ELR (cell line): ENCODE results near the gene LARP4B.
A peak's percentile ranks its signal among the peaks of the same experiment; 100 is the strongest.

Experiments
- DNase-seq: peaks from one replicate; pipeline ENCODE4 v3.0.0-alpha.2; 2015; ENCODE audit warnings: low read depth

Gene LARP4B

DNA sequence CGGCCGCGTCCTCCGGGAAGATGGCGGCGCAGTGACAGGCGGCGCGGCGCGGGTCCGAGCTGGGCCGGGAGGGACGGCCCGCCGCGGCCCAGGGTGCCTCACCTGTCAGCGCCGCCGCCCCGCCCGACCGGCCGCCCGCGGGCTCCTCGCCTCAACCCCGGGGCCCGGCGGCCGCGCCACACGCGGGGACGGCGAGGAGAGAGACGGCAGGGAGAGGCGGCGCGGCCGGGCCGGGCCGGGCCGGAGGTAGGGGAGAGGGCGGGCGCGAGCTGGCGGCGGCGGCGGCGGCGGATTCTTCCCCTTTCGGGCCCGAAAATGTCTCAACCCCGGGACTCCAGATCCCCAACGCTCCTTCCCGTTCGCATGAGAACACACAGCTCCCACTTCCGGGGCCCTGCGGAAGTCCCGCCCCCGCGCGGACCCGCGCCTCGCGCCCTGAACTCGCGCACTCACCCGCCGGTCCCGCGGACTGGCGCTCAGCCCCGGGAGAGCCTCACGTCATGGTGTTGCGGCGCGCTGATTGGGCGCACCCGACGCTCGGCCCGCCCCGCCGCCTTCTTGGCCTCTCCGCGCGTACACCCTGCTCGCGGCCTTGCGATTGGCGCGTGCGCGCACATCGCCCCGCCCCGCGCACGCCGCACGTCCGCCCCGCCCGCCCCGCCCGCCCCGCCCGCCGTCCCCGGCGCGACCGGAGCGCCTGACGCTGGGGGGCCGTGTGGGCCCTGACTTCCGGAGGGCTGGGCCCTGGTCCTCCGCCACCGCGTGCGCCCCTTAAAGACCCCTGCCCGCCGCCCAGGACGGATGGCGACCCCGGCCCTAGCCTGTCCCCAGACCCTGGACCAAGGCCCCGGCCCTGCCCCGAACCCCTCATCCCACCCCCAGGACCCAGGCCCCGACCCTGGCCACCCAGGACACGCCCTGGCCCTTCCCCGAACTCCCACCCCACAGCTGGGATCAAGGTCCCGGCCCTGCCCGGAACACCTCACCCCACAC lies at the start of gene LARP4B:
Gene LARP4B, minus strand, starts transcription at position 380 of the 993 bp plus-strand sequence. CDS start 45,984 bp downstream, outside the sequence.
- peak; percentile 97 for DNase-seq

DNA sequence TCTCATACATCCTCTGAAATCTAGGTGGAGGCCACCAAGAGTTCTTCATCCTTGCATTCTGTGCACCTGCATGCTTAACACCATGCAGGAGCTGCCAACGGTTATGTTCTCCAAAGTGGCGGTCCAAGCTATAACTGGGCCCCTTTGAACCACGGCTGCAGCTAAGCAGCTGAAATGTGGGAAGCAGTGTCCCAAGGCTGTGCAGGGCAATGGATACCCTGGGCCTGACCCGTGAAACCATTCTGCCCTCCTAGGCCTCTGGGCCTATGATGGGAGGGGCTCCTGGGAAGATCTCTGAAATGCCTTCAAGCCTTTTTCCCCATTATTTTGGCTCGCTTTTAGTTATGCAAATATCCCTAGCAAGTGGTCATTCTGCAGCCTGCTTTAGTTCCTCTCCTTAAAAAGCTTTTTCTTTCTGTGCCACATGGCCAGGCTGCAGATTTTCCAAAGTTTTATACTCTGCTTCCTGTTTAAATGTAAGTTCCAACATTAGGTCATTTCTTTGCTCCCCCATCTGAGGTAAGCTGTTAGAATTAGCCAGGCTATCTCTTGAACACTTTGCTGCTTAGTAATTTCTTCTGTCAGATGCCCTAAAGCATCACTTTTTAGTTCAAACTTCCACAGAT lies 49.1 kb upstream of the LARP4B start:
- DNase-seq, result no peak

DNA sequence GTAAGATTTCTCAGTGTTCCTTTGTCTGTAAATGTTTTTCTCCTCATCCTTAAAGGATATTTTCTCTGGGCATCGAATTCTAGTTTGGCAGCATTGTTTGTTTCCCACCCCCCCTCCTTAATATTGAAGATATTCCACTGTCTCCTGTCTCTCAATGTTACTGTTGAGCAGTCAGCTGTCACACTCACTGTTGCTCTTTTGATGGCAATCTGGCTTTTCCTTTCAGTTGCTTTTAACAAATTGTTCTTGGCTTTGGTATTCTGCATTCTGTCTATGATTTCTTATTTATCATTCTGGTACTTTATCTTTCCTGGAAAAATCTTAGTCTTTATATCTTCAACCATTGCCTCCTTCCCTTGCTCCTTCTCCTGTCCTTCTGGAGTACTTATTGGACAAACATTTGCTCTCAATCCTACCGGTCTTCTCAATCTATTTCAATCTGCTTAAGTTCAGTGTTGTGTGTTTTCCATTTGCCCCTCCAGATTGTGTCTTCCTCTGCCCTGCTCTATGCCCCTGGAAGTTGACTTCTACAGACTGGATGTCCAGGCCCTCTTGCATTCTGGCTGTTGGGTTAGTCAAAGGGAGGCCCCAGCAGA lies 47.4 kb upstream of the LARP4B start:
- no peak for DNase-seq

DNA sequence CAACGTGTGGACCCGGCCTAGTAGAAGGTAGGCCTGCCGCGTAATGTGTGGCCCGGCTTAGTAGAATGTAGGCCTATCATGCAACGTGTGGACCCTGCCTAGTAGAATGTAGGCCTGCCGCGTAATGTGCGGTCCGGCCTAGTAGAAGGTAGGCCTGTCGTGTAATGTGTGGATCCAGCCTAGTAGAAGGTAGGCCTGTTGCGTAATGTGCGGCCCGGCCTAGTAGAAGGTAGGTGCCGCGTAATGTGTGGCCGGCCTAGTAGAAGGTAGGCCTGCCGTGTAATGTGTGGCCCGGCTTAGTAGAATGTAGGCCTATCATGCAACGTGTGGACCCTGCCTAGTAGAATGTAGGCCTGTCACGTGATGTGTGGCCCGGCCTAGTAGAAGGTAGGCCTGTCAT lies 44.8 kb upstream of the LARP4B start:
- no peak for DNase-seq

DNA sequence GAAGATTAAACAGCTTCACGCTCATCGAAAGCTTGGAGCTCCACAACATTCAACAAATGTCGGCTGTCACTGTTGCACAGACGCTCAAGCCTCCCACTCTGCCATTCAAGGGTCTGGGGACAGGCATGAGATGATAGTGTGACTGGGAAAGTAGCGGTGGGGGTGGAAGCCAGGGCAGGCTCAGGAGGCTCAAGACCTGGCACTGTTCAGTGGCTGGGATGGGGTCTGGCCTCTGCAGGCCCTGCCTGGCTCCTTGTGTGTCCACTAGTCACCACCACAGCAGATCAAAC lies 43.2 kb upstream of the LARP4B start:
- no peak for DNase-seq

DNA sequence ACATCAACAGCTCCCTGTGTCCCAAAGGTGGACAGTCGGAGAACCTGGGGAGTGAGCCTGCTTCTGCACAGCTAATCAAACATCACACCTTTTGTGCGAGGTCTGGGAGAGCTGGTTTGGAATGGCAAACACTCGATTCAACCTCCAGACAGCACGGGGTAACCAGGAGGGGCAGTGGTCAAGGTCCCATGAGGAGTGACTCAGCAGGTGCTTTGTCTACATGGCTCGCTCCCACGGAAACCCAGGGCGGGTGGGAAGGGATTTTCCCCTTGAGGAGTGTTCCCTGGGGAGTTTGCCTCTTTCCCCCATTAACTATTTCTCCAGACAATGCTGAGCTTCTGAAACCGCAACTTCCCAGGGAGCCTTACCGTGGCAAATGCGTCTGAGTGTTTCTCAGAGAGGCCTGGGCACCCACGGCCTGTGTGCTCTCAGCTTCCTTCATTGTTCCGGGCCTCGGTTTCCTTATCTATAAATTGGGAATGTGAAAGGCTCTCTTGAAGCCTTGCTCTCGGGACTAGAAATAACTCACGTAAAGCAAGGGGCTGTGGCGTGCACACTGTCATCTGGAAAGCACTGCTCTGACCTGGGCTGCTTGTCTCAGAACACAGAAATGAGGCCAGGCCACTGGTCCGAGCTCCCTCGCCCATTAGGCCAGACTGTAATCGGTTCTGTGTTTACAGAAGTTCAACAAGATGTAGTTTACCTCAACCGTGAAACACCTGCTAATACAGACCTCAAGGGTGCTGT lies 42.7 kb upstream of the LARP4B start:
- DNase-seq, result no peak

DNA sequence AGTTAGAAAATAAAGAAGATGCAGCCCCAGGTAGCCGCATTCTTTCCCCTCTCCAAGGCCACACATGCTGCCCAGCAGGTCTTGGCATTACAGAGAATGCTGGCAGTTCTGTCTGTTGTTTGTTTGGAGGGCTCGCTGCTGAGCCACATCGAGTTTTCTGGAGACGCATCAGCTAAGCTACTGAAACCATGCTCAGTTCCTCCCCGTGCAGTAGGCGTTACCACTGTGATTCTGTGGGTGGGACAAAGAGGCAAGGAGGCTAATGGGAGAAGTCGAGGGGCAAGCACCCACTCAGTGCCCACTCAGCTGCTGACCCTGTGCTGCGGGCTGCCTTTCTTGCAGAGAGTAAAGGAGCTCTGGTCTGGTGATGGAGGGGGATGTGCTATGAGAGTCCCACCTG lies 41.3 kb upstream of the LARP4B start:
- no peak for DNase-seq

DNA sequence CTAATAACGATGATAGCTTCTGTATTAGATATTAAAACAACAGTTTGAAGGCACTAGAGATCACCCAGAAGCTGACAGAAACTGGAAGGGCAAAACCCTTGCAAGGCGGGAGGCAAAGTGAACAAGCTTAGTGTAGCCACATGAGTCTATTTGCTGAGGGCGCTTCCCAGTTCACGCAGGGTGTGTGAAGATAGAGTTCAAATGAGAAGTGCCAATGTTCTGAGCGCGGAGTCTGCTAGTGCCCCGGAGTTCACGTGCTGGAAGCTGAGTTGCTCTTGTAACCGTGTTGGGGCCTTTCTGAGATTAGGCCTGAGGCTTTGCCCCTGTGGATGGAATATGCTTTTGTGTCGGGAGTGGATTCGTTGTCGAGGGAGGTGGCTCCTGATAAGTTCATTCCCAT lies 40.1 kb upstream of the LARP4B start:
- no peak for DNase-seq

DNA sequence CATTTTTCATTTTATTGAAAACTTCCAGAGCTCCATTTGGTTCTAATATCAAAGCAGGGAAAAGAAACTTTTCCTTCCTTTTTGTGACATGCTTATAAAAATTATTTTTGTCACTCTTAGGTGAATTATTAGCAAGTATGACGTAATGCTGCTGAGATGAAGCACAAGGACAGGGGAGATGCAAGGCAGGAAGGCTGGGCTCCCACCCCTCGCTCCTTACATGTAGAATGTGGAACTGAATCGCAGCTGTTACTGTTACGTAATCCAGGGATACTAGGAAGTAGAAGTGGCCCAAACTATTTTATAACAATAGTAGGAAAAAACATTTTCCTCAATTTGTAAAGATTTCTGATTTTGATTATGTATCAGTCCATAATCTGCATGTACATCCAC lies 39.6 kb upstream of the LARP4B start:
- DNase-seq, result no peak

DNA sequence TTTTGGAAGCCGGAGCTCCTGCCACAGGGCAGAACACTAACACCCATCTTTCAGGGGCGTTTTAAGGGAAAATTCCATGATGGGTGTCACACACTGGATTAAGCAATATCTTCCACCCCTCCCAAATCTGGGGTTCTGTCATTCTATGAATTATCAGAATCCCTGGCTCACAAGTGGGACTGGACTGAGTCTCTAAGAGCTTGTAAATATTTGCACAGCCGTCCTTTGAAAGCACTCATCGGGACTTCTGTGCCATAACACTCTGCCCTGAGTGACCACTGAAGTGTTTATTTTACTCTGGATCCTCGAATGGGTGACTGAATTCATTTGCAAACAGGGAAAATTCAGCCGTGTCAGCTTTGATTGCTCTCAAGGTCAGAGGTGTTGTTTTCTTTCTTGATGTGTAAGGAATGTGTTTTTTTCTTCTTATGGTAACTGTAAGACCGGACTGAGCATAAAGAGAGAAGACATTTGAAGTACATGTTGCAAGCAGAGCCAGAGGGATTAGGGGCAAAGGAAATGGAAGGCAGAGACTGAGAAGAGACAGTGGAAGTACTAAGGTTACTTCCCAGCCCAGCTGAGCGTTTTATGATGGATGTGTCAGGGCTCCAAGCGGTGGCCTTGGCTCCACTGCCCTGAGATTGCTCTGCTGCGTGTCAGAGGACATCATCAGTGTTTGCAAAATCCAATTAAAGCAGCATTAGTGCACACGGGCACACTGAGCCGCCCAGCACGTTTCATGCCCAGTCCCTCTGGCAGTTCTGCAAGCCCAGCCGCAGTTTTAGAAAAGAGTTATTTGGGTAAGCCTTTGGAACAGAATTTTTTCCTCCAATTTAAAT lies 39.0 kb upstream of the LARP4B start:
- DNase-seq, result no peak

DNA sequence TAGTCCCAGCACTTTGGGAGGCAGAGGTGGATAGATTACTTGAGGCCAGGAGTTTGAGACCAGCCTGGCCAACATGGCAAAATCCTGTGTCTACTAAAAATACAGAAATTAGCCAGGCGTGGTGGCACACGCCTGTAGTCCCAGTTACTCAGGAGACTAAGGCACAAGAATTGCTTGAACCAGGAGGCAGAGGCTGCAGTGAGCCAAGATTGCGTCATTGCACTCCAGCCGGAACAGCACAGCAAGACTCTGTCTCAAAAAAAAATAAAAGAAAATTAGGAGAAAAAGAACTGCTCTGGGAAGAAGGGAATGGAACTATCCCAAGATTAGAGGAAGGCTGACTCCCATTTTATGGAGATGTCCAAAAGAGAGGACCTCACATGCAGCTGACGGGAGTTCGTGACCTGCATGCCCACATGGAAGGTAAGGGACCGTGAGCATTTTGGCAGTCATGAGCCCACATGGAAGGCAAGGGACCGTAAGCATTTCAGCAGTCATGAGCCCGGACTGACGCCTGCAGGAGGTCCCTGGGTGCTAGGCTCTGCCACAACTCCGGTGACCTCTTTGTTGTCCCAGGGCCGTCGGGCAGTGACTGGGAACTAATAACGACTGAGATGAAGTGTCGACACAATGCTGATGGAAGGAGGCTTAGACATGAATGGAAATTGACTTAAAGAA lies 38.1 kb upstream of the LARP4B start:
- DNase-seq, result no peak

DNA sequence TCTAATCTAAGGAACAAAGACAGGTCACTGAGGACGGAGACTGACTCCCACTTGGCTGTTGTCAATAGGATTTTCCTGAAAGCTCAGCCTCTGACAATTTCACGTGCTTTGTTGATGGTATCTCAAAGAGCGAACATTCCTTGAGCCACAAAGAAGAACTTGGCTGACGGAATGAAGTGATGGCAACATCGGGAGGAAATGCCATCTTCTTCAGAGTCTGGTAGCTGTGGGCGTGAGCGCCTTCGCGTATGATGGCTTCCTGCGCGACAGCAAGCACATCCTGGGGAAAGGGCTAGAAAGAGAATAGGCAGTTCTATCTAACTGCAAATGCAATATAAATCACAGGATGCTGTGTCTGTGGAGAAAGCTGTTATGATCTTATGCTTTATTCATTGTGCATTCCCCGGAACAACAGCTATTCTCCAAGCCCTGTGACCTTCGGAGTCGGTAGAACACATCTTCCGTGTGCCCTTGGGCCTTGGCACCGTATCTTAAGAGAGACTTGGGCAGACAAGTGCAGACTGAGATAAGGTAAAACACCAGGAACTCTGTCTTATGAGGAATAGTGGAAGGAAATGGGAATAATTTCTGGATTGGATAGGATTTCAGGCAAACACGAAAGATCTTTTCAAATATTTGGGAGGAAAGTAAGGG lies 37.2 kb upstream of the LARP4B start:
- DNase-seq, result no peak

DNA sequence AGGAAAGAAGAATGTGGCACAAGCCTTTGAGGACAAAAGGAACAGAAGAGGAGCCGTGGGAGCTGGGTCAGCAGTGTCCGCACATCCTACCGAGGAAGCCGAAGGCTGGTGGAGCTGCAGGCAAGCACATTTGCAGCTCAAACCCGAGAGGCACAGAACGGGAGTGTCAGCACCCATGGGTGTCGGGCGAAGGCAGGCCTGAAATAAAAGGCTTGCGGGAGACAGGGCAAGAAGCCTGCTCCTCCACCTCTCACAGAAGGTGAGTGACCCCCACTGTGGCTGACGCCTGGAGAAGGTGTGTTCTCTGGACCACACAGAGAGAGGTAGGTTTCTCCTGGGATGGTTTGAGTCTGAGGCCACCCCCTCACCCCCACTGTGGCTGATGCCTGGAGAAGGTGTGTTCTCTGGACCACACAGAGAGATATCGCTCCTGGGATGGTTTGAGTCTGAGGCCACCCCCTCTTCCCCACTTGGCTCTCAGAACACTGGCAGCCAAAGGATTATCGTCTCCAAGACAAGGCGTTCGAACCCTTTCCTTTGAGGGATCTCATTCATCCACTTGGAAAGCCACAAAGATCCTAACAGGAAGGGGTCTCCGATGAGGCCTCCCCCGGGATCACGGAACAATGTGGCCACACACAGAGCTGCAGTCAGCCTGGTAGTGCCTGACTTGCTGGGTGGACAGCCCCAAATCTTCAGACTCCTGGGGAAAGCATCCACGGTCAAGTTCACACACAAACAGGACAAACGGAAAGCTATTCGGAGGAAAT lies 35.1 kb upstream of the LARP4B start:
- no peak for DNase-seq

DNA sequence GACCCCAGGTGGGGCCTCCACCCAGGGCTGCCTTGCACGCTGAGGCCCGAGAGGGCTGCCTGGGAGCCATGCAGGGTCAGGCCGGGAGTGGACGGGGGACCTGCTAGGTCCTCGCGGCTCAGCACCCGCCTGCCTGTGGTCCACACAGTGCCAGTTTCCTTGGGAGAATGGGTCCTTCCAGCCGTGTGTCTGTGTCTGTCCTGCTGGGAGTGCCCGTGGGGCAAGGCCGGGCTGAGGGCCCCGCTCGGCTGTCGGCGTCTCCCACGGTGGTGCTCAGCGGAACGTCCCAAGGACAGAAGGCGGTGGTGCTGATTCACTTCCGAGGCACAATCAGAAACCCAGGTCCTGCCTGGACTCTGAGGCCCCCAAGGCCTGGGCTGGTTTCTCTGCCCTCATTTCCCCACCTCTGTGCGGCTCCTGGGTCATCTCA lies 33.5 kb upstream of the LARP4B start:
- no peak for DNase-seq

DNA sequence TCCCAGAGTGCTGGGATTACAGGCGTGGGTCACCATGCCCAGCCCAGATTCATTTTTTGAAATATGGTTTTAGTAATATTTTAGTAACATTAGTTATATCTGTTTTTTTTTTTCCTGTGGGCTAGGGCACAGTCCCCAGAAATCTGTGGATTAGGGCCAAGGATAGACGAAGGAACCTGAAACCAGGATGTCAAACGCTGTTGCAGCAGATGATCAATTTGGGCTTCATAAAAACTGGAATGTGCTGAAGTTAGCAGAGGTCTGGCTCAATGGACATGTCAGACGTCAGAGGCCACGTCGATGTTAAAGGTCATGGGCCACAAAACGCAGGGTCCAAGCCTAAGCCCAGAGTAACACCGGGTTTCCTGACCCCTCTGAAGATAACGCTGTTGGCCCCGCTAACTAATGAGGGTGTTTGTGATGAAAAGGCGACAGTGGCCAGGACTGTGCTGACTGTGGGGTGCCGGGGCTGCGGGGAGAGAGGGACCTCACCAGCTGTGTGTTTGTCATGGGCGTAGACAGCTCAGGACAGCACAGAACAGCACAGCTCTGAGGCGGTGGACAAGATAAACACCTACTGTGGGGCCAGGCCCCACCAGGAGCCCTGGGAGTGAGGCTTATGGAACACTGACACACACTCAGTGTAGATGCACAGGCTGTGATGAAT lies 32.9 kb upstream of the LARP4B start:
- no peak for DNase-seq

DNA sequence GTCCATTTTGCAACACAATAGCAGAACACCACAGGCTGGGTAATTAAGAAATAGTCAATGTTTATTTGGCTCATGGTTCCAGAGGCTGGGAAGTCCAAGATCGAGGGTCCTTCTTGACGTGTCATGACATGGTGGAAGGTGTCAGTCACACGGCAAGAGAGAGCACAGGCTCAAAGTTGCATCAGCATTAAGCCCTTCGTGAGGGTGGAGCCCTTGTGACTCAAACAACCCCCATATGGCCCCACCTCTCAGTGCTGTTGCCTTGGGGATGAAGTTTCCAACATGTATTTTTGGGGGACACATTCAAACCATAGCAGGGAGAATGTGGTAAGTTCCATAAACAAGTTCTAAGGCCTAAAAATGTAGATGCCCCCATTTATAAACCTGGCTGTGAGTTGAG lies 32.1 kb upstream of the LARP4B start:
- DNase-seq, result no peak

DNA sequence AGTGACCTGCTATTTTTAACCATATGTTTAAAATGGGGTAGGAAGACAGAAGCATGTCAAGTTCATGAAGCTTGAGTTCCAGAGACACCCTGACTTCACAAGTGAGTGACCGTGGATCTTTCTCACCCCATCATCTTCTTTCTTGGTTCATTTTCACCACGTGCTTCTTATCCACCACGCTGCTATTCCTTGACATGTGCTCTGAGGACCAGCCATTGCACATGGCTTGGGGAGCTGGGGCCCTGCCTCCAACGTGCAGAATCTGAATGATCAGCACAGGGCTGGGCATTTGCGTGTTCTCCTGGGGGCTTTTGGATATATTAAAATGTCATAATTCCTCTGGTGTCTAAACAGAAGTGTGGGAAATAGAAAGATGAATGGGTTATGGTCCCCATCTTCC lies 31.7 kb upstream of the LARP4B start:
- no peak for DNase-seq

DNA sequence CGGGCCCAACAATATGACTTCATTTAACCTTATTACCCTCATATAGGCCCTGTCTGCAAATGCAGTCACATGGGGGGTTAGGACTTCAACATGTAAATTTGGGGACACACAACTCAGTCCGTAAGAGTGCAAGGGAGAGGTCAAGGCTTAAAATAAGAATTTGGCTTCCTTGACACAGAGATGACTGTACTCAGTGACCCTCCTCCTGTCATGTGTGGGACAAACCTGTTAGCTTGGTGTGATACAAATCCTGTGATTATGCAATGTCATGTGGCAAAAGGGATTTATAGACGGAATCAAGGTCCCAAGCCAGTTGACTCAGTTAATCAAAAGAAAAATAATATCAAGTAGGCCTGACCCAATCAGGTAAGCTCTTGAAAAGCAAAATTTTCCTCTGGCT lies 30.8 kb upstream of the LARP4B start:
- DNase-seq, result no peak

DNA sequence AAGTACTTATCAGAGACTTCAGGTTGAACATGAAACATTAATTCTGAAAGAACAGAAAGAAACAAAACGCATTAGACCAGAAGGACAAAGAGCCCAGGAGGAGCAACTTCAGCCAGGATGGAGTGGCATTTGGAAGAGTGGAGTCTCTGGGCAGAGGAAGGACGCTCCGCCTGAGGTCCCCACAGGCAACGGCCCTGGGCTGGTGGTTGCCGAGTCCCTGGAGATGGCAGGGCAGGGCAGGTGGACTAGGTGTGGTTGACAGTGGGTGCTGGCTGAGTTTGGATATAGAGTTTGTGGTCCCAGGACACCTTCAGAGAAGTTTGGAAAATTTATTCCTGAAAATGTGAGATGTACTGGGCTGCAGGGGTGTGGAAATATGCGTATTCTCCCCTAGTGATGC lies 27.4 kb upstream of the LARP4B start:
- no peak for DNase-seq
